H54 (cell line): ENCODE measurements around the gene PGAM5.
"Not testable (repeated sequence)": the region's sequence is repeated elsewhere in the genome, so short reads cannot be mapped to it uniquely, and the experiment has no call there.

ENCODE experiments used
- DNase-seq: peaks from one replicate; pipeline ENCODE4 v3.0.0; 2011; ENCODE audit warnings: low spot score, mixed read lengths; ENCODE audit not compliant: insufficient read length
- FAIRE-seq: peaks from 3 replicates; lab custom pipeline; 2011; peaks lifted over from hg19 to GRCh38; lab: Jason Lieb, UNC
- POLR2A ChIP-seq: IDR thresholded peaks from 2 replicates; pipeline ENCODE4 v1.6.1; 2011; ENCODE audit warnings: low read depth, mild to moderate bottlenecking, low read length

Gene PGAM5

GRCh38 chr12:132673288-132674179 lies 37.1 kb upstream of the PGAM5 start:
- FAIRE-seq (no peak), DNase-seq (no peak)
- no peak for TF ChIP-seq POLR2A

GRCh38 chr12:132674561-132674960 lies 36.1 kb upstream of the PGAM5 start:
- FAIRE-seq: no peak
- DNase-seq: no peak
- no peak for TF ChIP-seq POLR2A

GRCh38 chr12:132675757-132676432 lies 34.7 kb upstream of the PGAM5 start:
- no peak for FAIRE-seq
- no peak for DNase-seq
- no peak for TF ChIP-seq POLR2A

- no peak for TF ChIP-seq POLR2A
- FAIRE-seq (no peak), DNase-seq (no peak)
Measured at GRCh38 chr12:132677492-132677891, 33.1 kb upstream of the PGAM5 start.

- TF ChIP-seq POLR2A: no peak
- no peak for FAIRE-seq
- no peak for DNase-seq
Measured at GRCh38 chr12:132685400-132685799, 25.2 kb upstream of the PGAM5 start.

- FAIRE-seq: no peak
- TF ChIP-seq POLR2A: no peak
- DNase-seq: no peak
Measured at GRCh38 chr12:132686825-132687210, 23.8 kb upstream of the PGAM5 start.

- FAIRE-seq: no peak
- TF ChIP-seq POLR2A: peak; percentile 56; the same call in 1 of the 2 replicates
- DNase-seq: peak; percentile 95
Measured at GRCh38 chr12:132687211-132688164, 23.2 kb upstream of the PGAM5 start, which contains the start of the genes POLE and PXMP2. Gene POLE, minus strand, starts transcription at chr12:132687342. Its CDS starts 27 bp downstream, at chr12:132687315. Gene PXMP2, plus strand, starts transcription at chr12:132687587. Its CDS starts 84 bp downstream, at chr12:132687671.

- TF ChIP-seq POLR2A: no peak
- DNase-seq: no peak
Measured at GRCh38 chr12:132689227-132689626, 21.4 kb upstream of the PGAM5 start.

GRCh38 chr12:132690112-132690511 lies 20.5 kb upstream of the PGAM5 start:
- no peak for TF ChIP-seq POLR2A
- DNase-seq (no peak), FAIRE-seq (no peak)

More at GRCh38 chr12:132689227-132689626, 21.4 kb upstream of the PGAM5 start:
- FAIRE-seq: no peak

- DNase-seq, FAIRE-seq: not testable (repeated sequence)
Measured at GRCh38 chr12:132692030-132692429, 18.6 kb upstream of the PGAM5 start.

- not testable (repeated sequence) for DNase-seq, FAIRE-seq
Measured at GRCh38 chr12:132694888-132695287, 15.8 kb upstream of the PGAM5 start.

GRCh38 chr12:132695431-132695830 lies 15.2 kb upstream of the PGAM5 start:
- TF ChIP-seq POLR2A: no peak
- no peak for DNase-seq
- FAIRE-seq: no peak

GRCh38 chr12:132698341-132698740 lies 12.3 kb upstream of the PGAM5 start:
- no peak for TF ChIP-seq POLR2A
- DNase-seq: no peak
- no peak for FAIRE-seq
